Lung (tissue), 12 donors: ENCODE results near the gene TMEM244. TPM values are rescaled to one million over a fixed set of nuclear protein-coding genes. Genes with fewer than 3 reads are reported as not detected.

Experiments
- ATAC-seq: fragments of 200-7000 bp; cut with Tn5 transposase; one replicate; pipeline ENCODE4 v1.9.1; 2020; ENCODE audit warnings: moderate number of reproducible peaks; ENCODE audit not compliant: insufficient read depth, low FRiP score
- DNase-seq, 3 donors: peaks; one replicate each; pipeline ENCODE4 v3.0.0-alpha.2; 2013 to 2017
- H3K27ac ChIP-seq, 2 donors: one replicate each; pipeline ENCODE4 v1.5.1; 2013; ENCODE audit warnings: mild to moderate bottlenecking in 2 of 2, moderate library complexity in 2 of 2, control low read depth in 1 of 2, inconsistent platforms in 1 of 2, low read depth in 1 of 2, low read length in 1 of 2
- H3K27me3 ChIP-seq, 3 donors: one replicate each; pipeline ENCODE4 v1.5.1; 2013; ENCODE audit warnings: low read length in 2 of 3; ENCODE audit not compliant: control insufficient read depth in 3 of 3, insufficient read depth in 3 of 3
- H3K36me3 ChIP-seq, 4 donors: one replicate each; pipeline ENCODE4 v1.5.1; 2013; ENCODE audit warnings: low read length in 4 of 4, mild to moderate bottlenecking in 1 of 4, moderate library complexity in 1 of 4; ENCODE audit not compliant: control insufficient read depth in 4 of 4, insufficient read depth in 4 of 4
- H3K4me1 ChIP-seq, 5 donors: one replicate each; pipeline ENCODE4 v1.5.1; 2013; ENCODE audit warnings: low read length in 5 of 5, mild to moderate bottlenecking in 2 of 5, moderate library complexity in 1 of 5; ENCODE audit not compliant: control insufficient read depth in 5 of 5, insufficient read depth in 5 of 5
- H3K4me3 ChIP-seq: one replicate; pipeline ENCODE4 v1.5.1; 2013; ENCODE audit warnings: mild to moderate bottlenecking, control low read depth, moderate library complexity
- H3K9ac ChIP-seq, 2 donors: one replicate each; pipeline ENCODE4 v1.5.1; 2013; ENCODE audit warnings: low read length in 2 of 2, control low read depth in 1 of 2; ENCODE audit not compliant: insufficient read depth in 1 of 2
- H3K9me3 ChIP-seq, 4 donors: one replicate each; pipeline ENCODE4 v1.5.1; 2013; ENCODE audit warnings: low read length in 3 of 4, mild to moderate bottlenecking in 1 of 4, moderate library complexity in 1 of 4; ENCODE audit not compliant: control insufficient read depth in 4 of 4, insufficient read depth in 3 of 4
- WGBS, 2 donors: extraction: QIAGEN DNeasy Blood & Tissue Kit; methylation state at CpG; one replicate each; pipeline ENCODE4 v1.1.7; 2013; 5-methylcytosine and 5-hydroxymethylcytosine counted together
- polyA plus RNA-seq, 2 donors: library from polyadenylated mRNA; stranded (reverse); fragments of 200-250 nt; gene quantifications; one replicate each; pipeline ENCODE4 v1.2.1, GENCODE V29; 2013
- total RNA-seq, 2 donors: library from RNA; depleted of rRNA in 1 of 2; stranded (reverse); fragments of >200 nt in 1 of 2; gene quantifications; one replicate each; pipeline ENCODE4 v1.2.1, GENCODE V29; 2014 to 2021
- TF ChIP-seq, protein P1 (sequence below): IDR thresholded peaks from 2 replicates; pipeline ENCODE4 v1.5.1; 2012; ENCODE audit warnings: mild to moderate bottlenecking; ENCODE audit errors: control extremely low read depth, extremely low read depth
- donor health status: control.
- donor health status: control.
- donor health status: Bipolar disorder and iron deficiency.
- donor health status: healthy.
- donor health status: DM: yes; HTN: yes; CAD: no.

TMEM244 gene
- total and polyA plus RNA-seq, 4 donors = not detected

DNA sequence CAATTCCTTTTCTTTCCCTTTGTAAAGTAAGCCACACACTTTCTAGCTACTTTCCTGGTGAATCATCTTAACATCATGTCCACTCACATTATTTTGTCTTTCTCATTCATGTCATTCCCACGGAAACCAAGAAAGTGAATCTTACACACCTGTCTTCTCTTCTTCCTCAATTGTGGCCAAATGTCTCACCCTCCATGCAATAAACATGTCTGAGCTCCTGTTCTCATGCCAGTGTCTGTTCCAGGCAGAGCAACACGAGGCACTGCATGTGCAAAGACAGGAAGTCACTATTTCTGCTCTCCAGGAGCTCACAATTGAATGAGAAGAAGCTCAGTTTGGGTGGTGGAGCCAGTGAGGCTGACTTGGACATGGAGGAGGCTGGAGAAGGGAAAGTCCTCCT lies 29.0 kb upstream of the TMEM244 start:
- Histone ChIP-seq H3K9ac (no peak overlapping the region), H3K9me3 (no peaks in the 10 kb centered on the region), H3K27me3 (no peaks in the 10 kb centered on the region), H3K27ac (no peak overlapping the region), H3K4me1 (no peaks in the 10 kb centered on the region), H3K36me3 (no peaks in the 10 kb centered on the region), H3K4me3 (no peak overlapping the region)
- ATAC-seq (no peak), DNase-seq (no peak)
- TF ChIP-seq, protein P1, sequence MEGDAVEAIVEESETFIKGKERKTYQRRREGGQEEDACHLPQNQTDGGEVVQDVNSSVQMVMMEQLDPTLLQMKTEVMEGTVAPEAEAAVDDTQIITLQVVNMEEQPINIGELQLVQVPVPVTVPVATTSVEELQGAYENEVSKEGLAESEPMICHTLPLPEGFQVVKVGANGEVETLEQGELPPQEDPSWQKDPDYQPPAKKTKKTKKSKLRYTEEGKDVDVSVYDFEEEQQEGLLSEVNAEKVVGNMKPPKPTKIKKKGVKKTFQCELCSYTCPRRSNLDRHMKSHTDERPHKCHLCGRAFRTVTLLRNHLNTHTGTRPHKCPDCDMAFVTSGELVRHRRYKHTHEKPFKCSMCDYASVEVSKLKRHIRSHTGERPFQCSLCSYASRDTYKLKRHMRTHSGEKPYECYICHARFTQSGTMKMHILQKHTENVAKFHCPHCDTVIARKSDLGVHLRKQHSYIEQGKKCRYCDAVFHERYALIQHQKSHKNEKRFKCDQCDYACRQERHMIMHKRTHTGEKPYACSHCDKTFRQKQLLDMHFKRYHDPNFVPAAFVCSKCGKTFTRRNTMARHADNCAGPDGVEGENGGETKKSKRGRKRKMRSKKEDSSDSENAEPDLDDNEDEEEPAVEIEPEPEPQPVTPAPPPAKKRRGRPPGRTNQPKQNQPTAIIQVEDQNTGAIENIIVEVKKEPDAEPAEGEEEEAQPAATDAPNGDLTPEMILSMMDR = no peak
- WGBS, 2 donors = 52 to 53% methylated on average over 2 of the region's 2 CpGs

DNA sequence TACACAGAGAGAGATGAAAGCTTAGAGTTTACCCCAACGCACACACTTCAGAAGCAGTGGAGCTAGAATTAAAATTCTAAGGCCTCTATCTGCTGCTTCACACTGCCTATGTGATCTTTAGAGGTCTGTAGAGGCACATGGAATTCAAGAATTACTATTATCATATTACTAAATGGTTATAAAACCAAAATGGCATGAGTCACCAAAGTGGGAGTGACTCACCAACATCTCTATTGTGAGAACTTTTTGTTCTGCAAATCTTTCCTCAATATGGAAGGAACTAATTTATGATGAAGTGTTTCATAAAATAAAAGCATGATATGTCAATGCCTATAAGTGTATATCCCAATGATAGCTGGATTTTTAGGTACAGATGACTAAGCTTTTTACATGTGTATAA lies 28.5 kb upstream of the TMEM244 start:
- no peak overlapping the region for H3K4me3 ChIP-seq
- DNase-seq = no peak
- H3K27me3 ChIP-seq = no peaks in the 10 kb centered on the region
- no peak for ATAC-seq
- no peaks in the 10 kb centered on the region for H3K9me3 ChIP-seq
- TF ChIP-seq, protein P1 = no peak
- no peaks in the 10 kb centered on the region for H3K36me3 ChIP-seq
- 93 to 97% methylated on average over 1 of the region's 1 CpG for WGBS, 2 donors
- H3K9ac ChIP-seq = no peak overlapping the region
- no peak overlapping the region for H3K27ac ChIP-seq
- H3K4me1 ChIP-seq = no peaks in the 10 kb centered on the region

DNA sequence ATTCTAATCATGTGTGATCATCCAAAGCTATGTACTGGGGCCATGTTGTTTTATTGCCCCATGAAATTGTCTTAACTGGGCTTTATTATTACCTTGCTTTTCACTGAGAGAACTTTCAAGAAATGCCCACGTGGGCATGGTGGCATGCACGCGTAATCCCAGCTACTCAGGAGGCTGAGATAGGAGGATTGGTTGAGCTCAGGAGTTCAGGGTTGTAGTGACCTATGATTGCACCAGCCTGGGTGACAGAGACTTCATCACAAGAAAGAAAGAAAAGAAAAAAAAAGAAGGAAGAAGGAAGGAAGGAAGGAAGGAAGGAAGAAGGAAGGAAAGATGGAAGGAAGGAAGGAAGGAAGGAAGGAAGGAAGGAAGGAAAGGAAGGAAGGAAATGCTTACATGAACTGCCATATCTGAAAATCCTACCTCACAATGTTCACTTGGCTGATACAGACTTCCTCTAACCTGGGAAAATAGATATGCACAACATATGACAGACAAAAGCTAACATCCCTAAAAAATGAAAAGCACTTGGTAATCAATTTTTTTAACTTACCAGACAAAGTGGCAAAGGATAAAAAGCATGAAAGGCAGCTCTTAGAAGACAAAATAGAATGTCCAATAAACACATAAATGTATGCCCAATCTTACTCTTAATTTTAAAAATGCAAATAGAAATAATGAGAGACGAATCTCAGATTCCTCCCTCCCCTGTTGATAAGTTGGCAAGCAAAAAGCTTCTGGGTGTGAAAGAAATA lies 25.5 kb upstream of the TMEM244 start:
- DNase-seq = no peak
- no peak overlapping the region for H3K4me3 ChIP-seq
- no peaks in the 10 kb centered on the region for H3K4me1 ChIP-seq
- no peaks in the 10 kb centered on the region for H3K36me3 ChIP-seq
- no peaks in the 10 kb centered on the region for H3K9me3 ChIP-seq
- H3K9ac ChIP-seq = no peak overlapping the region
- TF ChIP-seq, protein P1 = no peak
- no peak for ATAC-seq
- H3K27ac ChIP-seq = no peak overlapping the region
- H3K27me3 ChIP-seq = no peaks in the 10 kb centered on the region
- 82 to 83% methylated on average over 4 of the region's 4 CpGs for WGBS, 2 donors

DNA sequence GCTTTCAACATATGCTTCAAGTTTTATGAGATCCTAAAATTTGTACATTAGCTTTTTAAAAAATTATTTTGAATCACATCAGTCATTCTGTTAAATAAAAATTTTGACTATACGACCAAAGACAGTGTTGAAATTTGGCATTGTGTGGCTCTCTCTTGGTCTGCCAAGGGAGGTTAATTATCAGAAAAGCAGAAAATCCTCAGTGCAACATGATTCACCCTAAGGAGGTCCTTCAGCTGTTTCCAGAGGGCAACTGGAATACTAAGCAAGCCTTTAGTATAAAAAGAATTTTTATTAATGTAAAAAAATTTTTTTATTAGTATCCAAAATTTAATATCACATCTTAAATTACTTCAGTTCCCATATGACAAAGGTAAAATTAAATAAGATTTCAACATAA lies 23.1 kb upstream of the TMEM244 start:
- no peak overlapping the region for H3K27ac ChIP-seq
- TF ChIP-seq, protein P1 = no peak

More for the DNA sequence above, 23.1 kb upstream of the TMEM244 start:
- no peak for ATAC-seq
- Histone ChIP-seq H3K9ac (no peak overlapping the region), H3K27me3 (no peaks in the 10 kb centered on the region), H3K4me1 (no peaks in the 10 kb centered on the region), H3K36me3 (no peaks in the 10 kb centered on the region), H3K4me3 (no peak overlapping the region), H3K9me3 (no peaks in the 10 kb centered on the region)
- no peak for DNase-seq
- WGBS, 2 donors = 78 to 92% methylated on average over 1 of the region's 1 CpG
